HCT116 (cell line): ENCODE results near the gene ARID5B. TPM values are rescaled to one million over a fixed set of nuclear protein-coding genes. Genes with fewer than 3 reads are reported as not detected.

Source experiments
- ATAC-seq: fragments of 200-7000 bp; cut with Tn5 transposase; 2 replicates; pipeline ENCODE4 v1.9.1; 2020; ENCODE audit warnings: mild to moderate bottlenecking, moderate library complexity
- BruUV-seq: library from RNA; stranded (reverse); fragments of 400-500 nt; replicated peaks from 2 replicates; lab custom pipeline; 2021; lab: Mats Ljungman, UMichigan
- CTCF ChIA-PET: fragments of 300-600 bp; sonication (Branson Sonifier 250); formaldehyde crosslinking; loops from one replicate; lab custom pipeline; 2021; ENCODE audit warnings: antibody characterized with exemption; lab: Charles Lee
- POLR2A ChIA-PET: fragments of 300-600, 350-600 bp; sonication (Branson Sonifier 250); formaldehyde crosslinking; loops from one replicate; lab custom pipeline; 2021; ENCODE audit warnings: antibody characterized with exemption; lab: Charles Lee
- RAD21 ChIA-PET, 2 experiments: fragments of 300-600 bp; sonication (Branson Sonifier 250); formaldehyde crosslinking; loops; one replicate each; lab custom pipeline; 2023; ENCODE audit warnings: low total read pairs in 2 of 2; ENCODE audit not compliant: uncharacterized antibody in 2 of 2, unreplicated experiment in 2 of 2, low non-redundant PET in 1 of 2; lab: Charles Lee
- DNase-seq: peaks from one replicate; pipeline ENCODE4 v3.0.0-alpha.2; 2010; ENCODE audit warnings: low read depth, low spot score
- H2AFZ ChIP-seq: fragments of 200-600 bp; shearing (Covaris generic), sonication (generic); 2 replicates; pipeline ENCODE4 v1.6.1; 2017; ENCODE audit warnings: low read depth, mixed run types, mixed read lengths, antibody characterized with exemption, low read length; ENCODE audit not compliant: poor library complexity, severe bottlenecking
- H3K27ac ChIP-seq: 2 replicates; pipeline ENCODE4 v1.5.1; 2012; ENCODE audit warnings: low read depth, low read length
- H3K27me3 ChIP-seq: fragments of 200-600 bp; sonication (generic); 2 replicates; pipeline ENCODE4 v1.6.1; 2016; ENCODE audit warnings: mixed run types, low read length, mixed read lengths; ENCODE audit not compliant: insufficient read depth
- H3K36me3 ChIP-seq, 2 experiments: fragments of 200-500 bp in 1 of 2; fragments of 200-600 bp in 1 of 2; sonication (Bioruptor generic) in 1 of 2; sonication (generic) in 1 of 2; 2 replicates each; pipeline versions ENCODE4 v1.5.1 to v1.6.1; 2014 to 2016; ENCODE audit warnings: low read length in 2 of 2, inconsistent platforms in 1 of 2, mixed read lengths in 1 of 2, mixed run types in 1 of 2; ENCODE audit not compliant: insufficient read depth in 2 of 2, control insufficient read depth in 1 of 2
- H3K4me1 ChIP-seq, 2 experiments: fragments of 200-600 bp in 1 of 2; sonication (generic) in 1 of 2; 2 replicates each; pipeline versions ENCODE4 v1.5.1 to v1.6.1; 2012 to 2017; ENCODE audit warnings: low read length in 2 of 2, inconsistent platforms in 1 of 2, mild to moderate bottlenecking in 1 of 2, mixed read lengths in 1 of 2, mixed run types in 1 of 2, moderate library complexity in 1 of 2; ENCODE audit not compliant: insufficient read depth in 2 of 2, control insufficient read depth in 1 of 2
- H3K4me2 ChIP-seq: fragments of 200-600 bp; sonication (generic); 2 replicates; pipeline ENCODE4 v1.6.1; 2017; ENCODE audit warnings: mixed run types, low read length, mixed read lengths
- H3K4me3 ChIP-seq, 2 experiments: fragments of 200-600 bp in 1 of 2; sonication (generic) in 1 of 2; replicated peaks in 1 of 2; 2 replicates each; pipeline ENCODE4 v1.5.1; 2011 to 2016; ENCODE audit warnings: low read length in 2 of 2, control low read depth in 1 of 2, low read depth in 1 of 2, mild to moderate bottlenecking in 1 of 2, mixed read lengths in 1 of 2, mixed run types in 1 of 2
- H3K79me2 ChIP-seq: fragments of 200-600 bp; sonication (generic); 2 replicates; pipeline ENCODE4 v1.6.1; 2017; ENCODE audit warnings: mild to moderate bottlenecking, mixed run types, low read length, moderate library complexity, mixed read lengths; ENCODE audit not compliant: insufficient read depth
- H3K9ac ChIP-seq: fragments of 200-600 bp; sonication (generic); 2 replicates; pipeline ENCODE4 v1.6.1; 2016; ENCODE audit warnings: low read length, mixed read lengths
- H3K9me2 ChIP-seq: fragments of 200-600 bp; sonication (generic), shearing (Covaris generic); 2 replicates; pipeline ENCODE4 v1.6.1; 2017; ENCODE audit warnings: mixed run types, mild to moderate bottlenecking, moderate library complexity; ENCODE audit not compliant: insufficient read depth
- H3K9me3 ChIP-seq, 2 experiments: fragments of 200-500 bp in 1 of 2; fragments of 200-600 bp in 1 of 2; sonication (Bioruptor generic) in 1 of 2; sonication (generic) in 1 of 2; 2 replicates each; pipeline ENCODE4 v1.6.1; 2014 to 2017; ENCODE audit warnings: low read length in 2 of 2, mixed read lengths in 2 of 2, inconsistent platforms in 1 of 2, low read depth in 1 of 2, mild to moderate bottlenecking in 1 of 2, mixed run types in 1 of 2, moderate library complexity in 1 of 2; ENCODE audit not compliant: control insufficient read depth in 1 of 2, insufficient read depth in 1 of 2
- H4K20me1 ChIP-seq: fragments of 200-600 bp; sonication (generic), shearing (Covaris generic); 2 replicates; pipeline ENCODE4 v1.6.1; 2017; ENCODE audit warnings: mixed run types, mild to moderate bottlenecking, moderate library complexity; ENCODE audit not compliant: insufficient read depth
- CBX3 ChIP-seq: IDR thresholded peaks from 2 replicates; pipeline ENCODE4 v1.6.1; 2012; ENCODE audit warnings: low read depth
- CTCF ChIP-seq, 3 experiments: fragments of 200-600 bp in 1 of 3; sonication (generic) in 1 of 3; IDR thresholded peaks in 2 of 3; conservative IDR thresholded peaks in 1 of 3; 2 replicates each; pipeline ENCODE4 v1.5.1; 2012 to 2017; ENCODE audit warnings: low read depth in 2 of 3, low read length in 2 of 3, antibody characterized with exemption in 1 of 3, borderline replicate concordance in 1 of 3, control low read depth in 1 of 3, mild to moderate bottlenecking in 1 of 3, mixed read lengths in 1 of 3, mixed run types in 1 of 3, moderate library complexity in 1 of 3; ENCODE audit not compliant: insufficient read depth in 1 of 3
- EGR1 ChIP-seq: IDR thresholded peaks from 2 replicates; pipeline ENCODE4 v1.6.1; 2012; ENCODE audit warnings: low read depth
- ELF1 ChIP-seq: IDR thresholded peaks from 2 replicates; pipeline ENCODE4 v1.6.1; 2012; ENCODE audit warnings: low read depth, borderline replicate concordance
- POLR2A ChIP-seq: IDR thresholded peaks from 2 replicates; pipeline ENCODE4 v1.7.0; 2011; ENCODE audit warnings: borderline replicate concordance; ENCODE audit not compliant: insufficient read depth, insufficient read length; ENCODE audit errors: extremely low read depth
- REST ChIP-seq: IDR thresholded peaks from 2 replicates; pipeline ENCODE4 v1.6.1; 2012; ENCODE audit warnings: low read depth
- SP1 ChIP-seq: IDR thresholded peaks from 2 replicates; pipeline ENCODE4 v1.6.1; 2012; ENCODE audit warnings: low read depth
- SRF ChIP-seq: IDR thresholded peaks from 2 replicates; pipeline ENCODE4 v1.6.1; 2012; ENCODE audit warnings: low read depth
- ZFX ChIP-seq: fragments of 450-650 bp; IDR thresholded peaks from 2 replicates; pipeline ENCODE4 v1.6.1; 2017
- ZNF274 ChIP-seq: fragments of 200-500 bp; sonication (Bioruptor generic); IDR thresholded peaks from 2 replicates; pipeline ENCODE4 v1.6.1; 2014; ENCODE audit warnings: mild to moderate bottlenecking, low read depth, low read length, inconsistent platforms
- intact Hi-C: fragments of 100-400 bp; cut with micrococcal nuclease; formaldehyde crosslinking; loops from 2 replicates; pipeline ENCODE4 v1.10.0; 2022
- total RNA-seq: library from RNA; stranded (reverse); gene quantifications from one replicate; pipeline ENCODE4 v1.2.1, GENCODE V29; 2021; ENCODE audit not compliant: unreplicated experiment

The ARID5B gene
- total RNA-seq, 1 experiment from 2014 or later: 4.7 TPM

GRCh38 chr10:62025134-62025794, 123.8 kb downstream of the ARID5B start:
- DNase-seq (no peak), ATAC-seq (no peak)
- H2AFZ ChIP-seq: no peak overlapping the region
- no peak overlapping the region for H3K4me2 ChIP-seq
- ChIA-PET POLR2A (no interaction called here), CTCF (interaction anchor here (1.7 kb wide), 1 partner anchor 13 kb away, joined by 8 read pairs; no protein-coding TSS in a partner anchor), RAD21 (no interaction called here)
- no peaks in the 10 kb centered on the region for H3K9me2 ChIP-seq
- no peaks in the 10 kb centered on the region for H3K9me3 ChIP-seq
- no peaks in the 10 kb centered on the region for H3K27me3 ChIP-seq
- no peak overlapping the region for H3K9ac ChIP-seq
- no peaks in the 10 kb centered on the region for H3K36me3 ChIP-seq
- H3K27ac ChIP-seq: no peak overlapping the region
- H3K4me1 ChIP-seq: peaks cover 0 to 10% of the 10 kb centered on the region in 2 experiments; a peak in 1 of 4 replicates
- H3K79me2 ChIP-seq: no peaks in the 10 kb centered on the region
- BruUV-seq: no TSS peak
- H3K4me3 ChIP-seq: no peak overlapping the region
- no peak for TF ChIP-seq ZFX
- no peak for TF ChIP-seq ZNF274
- H4K20me1 ChIP-seq: no peaks in the 10 kb centered on the region
- intact Hi-C loops: no loop called here

- Histone ChIP-seq H4K20me1 (no peaks in the 10 kb centered on the region), H3K9me2 (no peaks in the 10 kb centered on the region), H3K4me3 (no peak overlapping the region), H3K27me3 (no peaks in the 10 kb centered on the region), H3K36me3 (no peaks in the 10 kb centered on the region), H3K27ac (no peak overlapping the region), H3K9me3 (no peaks in the 10 kb centered on the region), H3K4me1 (peaks cover 0 to 10% of the 10 kb centered on the region in 2 experiments; a peak in 1 of 4 replicates), H2AFZ (no peak overlapping the region), H3K9ac (no peak overlapping the region), H3K4me2 (no peak overlapping the region), H3K79me2 (no peaks in the 10 kb centered on the region)
- ChIA-PET RAD21 (no interaction called here), CTCF (interaction anchor here (1.7 kb wide), 1 partner anchor 12 kb away, joined by 8 read pairs; no protein-coding TSS in a partner anchor), POLR2A (no interaction called here)
- no TSS peak for BruUV-seq
- TF ChIP-seq ZNF274 (no peak), REST (no peak), SP1 (no peak), CBX3 (no peak), CTCF (IDR thresholded peaks at IDR 0.05 in 2 of 3, conservative IDR thresholded peaks at IDR 0.05 in 1 of 3; ENCODE audit: borderline replicate concordance in 1 of 3, insufficient read depth in 1 of 3, low read depth in 2 of 3, low read length in 2 of 3) (no peak), EGR1 (no peak), ELF1 (no peak), SRF (no peak), POLR2A (no peak)
- ATAC-seq (no peak), DNase-seq (no peak)
- intact Hi-C loops: no loop called here
Measured at GRCh38 chr10:62025901-62026879, 124.7 kb downstream of the ARID5B start.
